Prostate gland (tissue), 2 donors: ENCODE data around the gene RPL27A. TPM values are rescaled to one million over a fixed set of nuclear protein-coding genes. Genes with fewer than 3 reads are reported as not detected.

ENCODE experiments used
- DNase-seq: peaks from one replicate; pipeline ENCODE4 v3.0.0-alpha.2; 2019; ENCODE audit warnings: low spot score
- H3K27ac ChIP-seq, 2 donors: fragments of 200-600 bp; sonication (generic); 2 replicates each; pipeline ENCODE4 v1.5.1; 2017 to 2019
- H3K27me3 ChIP-seq: fragments of 200-600 bp; sonication (generic); replicated peaks from 2 replicates; pipeline ENCODE4 v1.5.1; 2019; ENCODE audit not compliant: insufficient read depth
- H3K36me3 ChIP-seq, 2 donors: fragments of 200-600 bp; sonication (generic); 1 replicate in 1 of 2; 2 replicates in 1 of 2; pipeline versions ENCODE4 v1.5.1 to v1.8.1; 2017 to 2019
- H3K4me1 ChIP-seq: fragments of 200-600 bp; sonication (generic); replicated peaks from 2 replicates; pipeline ENCODE4 v1.5.1; 2019
- H3K4me3 ChIP-seq, 2 donors: fragments of 200-600 bp; sonication (generic); 2 replicates each; pipeline ENCODE4 v1.5.1; 2017 to 2019
- H3K9me3 ChIP-seq: fragments of 200-600 bp; sonication (generic); 2 replicates; pipeline ENCODE4 v1.5.1; 2017
- POLR2A ChIP-seq: fragments of 450-650 bp; IDR thresholded peaks from one replicate; pipeline ENCODE4 v1.6.1; 2016; ENCODE audit warnings: antibody characterized with exemption, mild to moderate bottlenecking
- POLR2AphosphoS5 ChIP-seq: sonication (generic); formaldehyde crosslinking; IDR thresholded peaks from one replicate; pipeline ENCODE4 v1.6.1; 2017; ENCODE audit warnings: antibody characterized with exemption
- WGBS: methylation state at CpG from one replicate; pipeline ENCODE4 v1.1.5; 2018; 5-methylcytosine and 5-hydroxymethylcytosine counted together
- intact Hi-C: fragments of 100-400 bp; cut with DNase I; formaldehyde crosslinking; loops from one replicate; pipeline ENCODE4 v1.14.2; 2022
- total RNA-seq, 2 donors: library from RNA; depleted of rRNA; stranded (reverse); fragments of >200 nt; gene quantifications; one replicate each; pipeline ENCODE4 v1.1.0, GENCODE V29; 2016
- TF ChIP-seq, protein P1 (sequence below), 4 experiments: fragments of 200-600 bp in 2 of 4; fragments of 450-650 bp in 2 of 4; sonication (generic) in 2 of 4; IDR thresholded peaks; 1 replicate in 3 of 4; 2 replicates in 1 of 4; pipeline ENCODE4 v1.5.1; 2016 to 2019; ENCODE audit warnings: antibody characterized with exemption in 4 of 4, mild to moderate bottlenecking in 2 of 4, moderate library complexity in 2 of 4

The RPL27A gene
- total RNA-seq, 2 donors from 2014 or later = 693 to 1,360 TPM

DNA sequence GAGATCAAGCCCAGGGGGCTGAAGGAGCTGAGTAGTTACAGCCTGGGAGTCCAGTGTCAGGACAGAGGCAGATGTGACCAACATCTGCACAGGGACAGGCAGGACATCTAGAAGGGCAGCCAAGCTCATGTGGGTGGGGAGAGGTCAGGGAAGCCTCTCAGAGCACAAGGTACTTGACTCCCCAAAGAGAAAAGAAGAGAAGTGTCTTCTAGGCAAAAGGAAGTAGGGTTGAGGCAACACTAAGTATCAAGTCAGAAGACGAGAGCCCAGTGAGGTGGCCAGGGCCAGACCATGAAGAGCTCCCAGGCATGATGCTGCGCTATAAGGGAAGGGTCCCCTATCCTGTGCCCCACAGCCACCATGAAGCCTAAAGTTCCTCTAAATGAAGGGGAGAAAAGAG is 21.5 kb downstream of the RPL27A start:
- H3K27ac ChIP-seq = no peak overlapping the region
- WGBS = 89% methylated on average over 2 of the region's 2 CpGs

DNA sequence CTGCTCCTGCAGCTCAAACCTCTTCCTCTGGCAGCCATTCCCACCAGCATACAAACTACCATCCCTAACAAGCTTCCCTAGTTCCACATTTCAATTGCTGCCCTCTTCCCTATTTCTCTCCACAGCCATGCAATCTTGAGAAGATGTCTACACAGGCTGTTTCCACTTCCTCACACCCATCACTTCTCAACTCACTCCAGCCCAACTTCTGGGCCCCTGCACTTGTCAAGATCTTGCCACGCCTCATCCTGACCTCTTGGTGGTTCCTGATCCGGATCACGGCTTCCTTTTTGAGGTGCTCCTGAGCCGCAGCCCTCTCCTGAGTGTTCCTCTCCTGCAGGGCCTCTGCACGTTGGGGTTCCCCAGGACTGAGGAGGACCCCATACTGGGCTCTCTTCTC is 22.6 kb downstream of the RPL27A start:
- H3K27ac ChIP-seq = no peak overlapping the region
- intact Hi-C loops = no loop called here
- TF ChIP-seq, protein P1, sequence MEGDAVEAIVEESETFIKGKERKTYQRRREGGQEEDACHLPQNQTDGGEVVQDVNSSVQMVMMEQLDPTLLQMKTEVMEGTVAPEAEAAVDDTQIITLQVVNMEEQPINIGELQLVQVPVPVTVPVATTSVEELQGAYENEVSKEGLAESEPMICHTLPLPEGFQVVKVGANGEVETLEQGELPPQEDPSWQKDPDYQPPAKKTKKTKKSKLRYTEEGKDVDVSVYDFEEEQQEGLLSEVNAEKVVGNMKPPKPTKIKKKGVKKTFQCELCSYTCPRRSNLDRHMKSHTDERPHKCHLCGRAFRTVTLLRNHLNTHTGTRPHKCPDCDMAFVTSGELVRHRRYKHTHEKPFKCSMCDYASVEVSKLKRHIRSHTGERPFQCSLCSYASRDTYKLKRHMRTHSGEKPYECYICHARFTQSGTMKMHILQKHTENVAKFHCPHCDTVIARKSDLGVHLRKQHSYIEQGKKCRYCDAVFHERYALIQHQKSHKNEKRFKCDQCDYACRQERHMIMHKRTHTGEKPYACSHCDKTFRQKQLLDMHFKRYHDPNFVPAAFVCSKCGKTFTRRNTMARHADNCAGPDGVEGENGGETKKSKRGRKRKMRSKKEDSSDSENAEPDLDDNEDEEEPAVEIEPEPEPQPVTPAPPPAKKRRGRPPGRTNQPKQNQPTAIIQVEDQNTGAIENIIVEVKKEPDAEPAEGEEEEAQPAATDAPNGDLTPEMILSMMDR (IDR thresholded peaks at IDR 0.05) = no peak
- TF ChIP-seq POLR2AphosphoS5 = no peak
- 95% methylated on average over 5 of the region's 5 CpGs for WGBS
- no peaks in the 10 kb centered on the region for H3K36me3 ChIP-seq
- no peak overlapping the region for H3K4me3 ChIP-seq
- no peaks in the 10 kb centered on the region for H3K27me3 ChIP-seq
- DNase-seq = no peak
- H3K4me1 ChIP-seq = peaks cover 4% of the 10 kb centered on the region
- H3K9me3 ChIP-seq = no peaks in the 10 kb centered on the region

More for the DNA sequence above, 21.5 kb downstream of the RPL27A start:
- Histone ChIP-seq H3K27me3 (no peaks in the 10 kb centered on the region), H3K9me3 (no peaks in the 10 kb centered on the region), H3K4me1 (peaks cover 4% of the 10 kb centered on the region), H3K36me3 (no peaks in the 10 kb centered on the region), H3K4me3 (no peak overlapping the region)
- DNase-seq = no peak
- intact Hi-C loops = no loop called here
- TF ChIP-seq POLR2AphosphoS5 (no peak), POLR2A (no peak)
- TF ChIP-seq, protein P1 (IDR thresholded peaks at IDR 0.05) = no peak

DNA sequence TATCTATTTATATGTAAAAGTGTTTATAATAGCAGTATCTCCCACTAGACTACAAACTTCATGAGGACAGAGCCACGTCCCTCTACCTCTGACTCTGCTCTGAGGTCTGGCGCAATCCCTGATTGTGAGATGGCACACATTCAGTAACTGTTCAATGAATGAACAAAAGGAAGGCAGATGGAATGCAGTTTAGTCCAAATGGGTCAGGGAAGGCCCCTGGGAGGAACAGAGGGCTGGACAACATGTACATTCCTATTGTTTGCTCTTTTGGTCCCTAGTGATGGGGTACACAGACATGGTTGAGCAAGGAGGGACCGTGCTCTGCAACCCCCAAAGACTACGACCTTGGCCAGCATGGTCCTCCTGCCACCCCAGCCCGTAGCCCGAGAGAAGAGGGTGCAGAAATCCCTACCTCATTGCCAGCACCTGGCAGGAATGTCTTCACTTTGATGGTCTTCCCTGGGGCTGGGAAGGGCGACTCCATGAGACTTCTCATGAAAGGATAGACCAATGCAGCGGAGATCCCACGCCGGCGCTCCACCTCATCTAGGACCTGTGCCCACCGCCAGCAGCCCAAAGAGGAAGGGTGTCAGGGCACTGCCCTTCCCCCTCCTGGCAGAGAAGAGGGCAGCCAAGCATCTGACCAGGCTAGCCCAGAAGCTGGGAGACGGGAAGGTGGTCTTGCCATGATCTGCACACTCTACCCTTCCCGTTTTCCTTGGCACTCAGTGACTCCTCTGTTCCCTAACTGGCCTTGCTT is 24.3 kb downstream of the RPL27A start:
- no peak for DNase-seq
- intact Hi-C loops = no loop called here
- WGBS = 87% methylated on average over 14 of the region's 14 CpGs
- Histone ChIP-seq H3K4me1 (peaks cover 4% of the 10 kb centered on the region), H3K9me3 (no peaks in the 10 kb centered on the region), H3K4me3 (no peak overlapping the region), H3K36me3 (no peaks in the 10 kb centered on the region), H3K27ac (peak overlapping the region; percentile 72 to 90), H3K27me3 (no peaks in the 10 kb centered on the region)
- TF ChIP-seq, protein P1 (IDR thresholded peaks at IDR 0.05) = no peak
- TF ChIP-seq POLR2AphosphoS5 (no peak), POLR2A (no peak)

DNA sequence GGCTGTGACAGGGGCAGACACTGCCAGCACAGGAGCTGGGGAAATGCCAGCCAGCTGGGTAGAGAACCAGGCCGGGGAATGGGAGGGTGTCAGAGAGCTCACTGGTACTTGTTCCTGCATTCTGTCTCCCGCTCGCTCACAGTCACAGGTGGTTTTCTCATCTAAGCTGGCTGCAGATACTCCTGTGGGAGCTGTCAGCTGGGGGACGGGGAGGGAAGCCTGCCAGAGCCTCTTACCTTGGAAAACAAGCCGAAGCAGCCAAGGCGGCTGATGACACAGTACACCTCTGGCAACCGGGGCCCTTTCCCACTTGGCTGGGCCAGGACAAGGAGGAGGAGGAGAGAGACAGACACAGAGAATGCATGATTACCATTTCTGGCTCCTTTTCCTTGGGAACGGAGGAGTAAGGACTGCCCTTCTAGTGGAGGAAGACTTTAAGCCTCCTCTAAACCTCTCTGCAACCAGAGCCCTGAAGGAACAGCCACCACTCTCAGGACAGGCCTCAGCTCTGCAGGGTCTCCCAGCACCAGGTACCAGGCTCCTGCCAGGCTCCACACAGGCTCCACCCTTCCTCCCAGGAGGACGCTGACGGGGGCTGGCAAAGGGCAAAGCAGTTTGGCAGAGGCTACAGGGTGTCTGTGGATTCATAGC is 25.1 kb downstream of the RPL27A start:
- no peak overlapping the region for H3K4me3 ChIP-seq
- H3K9me3 ChIP-seq = no peaks in the 10 kb centered on the region
- H3K27ac ChIP-seq = peak overlapping the region; percentile 72 to 90
- intact Hi-C loops = loop anchor here (2.0 kb wide), 2 partner anchors 61 to 101 kb away; no protein-coding TSS in a partner anchor
- H3K27me3 ChIP-seq = no peaks in the 10 kb centered on the region
- peaks cover 4% of the 10 kb centered on the region for H3K4me1 ChIP-seq
- no peaks in the 10 kb centered on the region for H3K36me3 ChIP-seq
- WGBS = 13% methylated on average over 7 of the region's 10 CpGs
- DNase-seq = peak; percentile 92
- TF ChIP-seq, protein P1 (IDR thresholded peaks at IDR 0.05) = no peak
- TF ChIP-seq POLR2AphosphoS5 = peak; percentile 83
- TF ChIP-seq POLR2A = no peak
